Endothelial cell of umbilical vein (primary cell): ENCODE measurements around the gene NDUFS1. TPM values are rescaled to one million over a fixed set of nuclear protein-coding genes. Genes with fewer than 3 reads are reported as not detected.

Source experiments
- BruUV-seq: library from RNA; stranded (reverse); fragments of 400-500 nt; replicated peaks from 2 replicates; lab custom pipeline; 2021; lab: Mats Ljungman, UMichigan
- CTCF ChIA-PET: fragments of 300-600, 350-600 bp; sonication (Branson Sonifier 250); formaldehyde crosslinking; loops from one replicate; lab custom pipeline; 2021; ENCODE audit warnings: antibody characterized with exemption, inconsistent platforms; lab: Charles Lee
- POLR2A ChIA-PET: fragments of 300-600, 350-600 bp; sonication (Branson Sonifier 250); formaldehyde crosslinking; loops from one replicate; lab custom pipeline; 2021; ENCODE audit warnings: antibody characterized with exemption, inconsistent platforms; lab: Charles Lee
- DNase-seq: peaks from one replicate; pipeline ENCODE4 v3.0.0-alpha.2; 2011; ENCODE audit warnings: low read depth, low spot score
- FAIRE-seq: peaks from 2 replicates; lab custom pipeline; 2011; peaks lifted over from hg19 to GRCh38; lab: Jason Lieb, UNC
- H2AFZ ChIP-seq: 2 replicates; pipeline ENCODE4 v1.6.0; 2012; ENCODE audit warnings: low read depth, low read length, control low read depth, inconsistent platforms
- H3K27ac ChIP-seq: 2 replicates; pipeline ENCODE4 v1.5.1; 2011; ENCODE audit warnings: low read depth, mild to moderate bottlenecking, control low read depth, low read length, moderate library complexity; ENCODE audit not compliant: insufficient read depth
- H3K27me3 ChIP-seq, 2 experiments: 2 replicates each; pipeline versions ENCODE4 v1.6.0 to v1.6.1; 2011; ENCODE audit warnings: low read length in 2 of 2, mixed read lengths in 1 of 2; ENCODE audit not compliant: control insufficient read depth in 2 of 2, insufficient read depth in 2 of 2
- H3K36me3 ChIP-seq, 2 experiments: 2 replicates in 1 of 2; 3 replicates in 1 of 2; pipeline ENCODE4 v1.5.1; 2011; ENCODE audit warnings: low read length in 2 of 2, mild to moderate bottlenecking in 1 of 2, moderate library complexity in 1 of 2; ENCODE audit not compliant: control insufficient read depth in 2 of 2, insufficient read depth in 2 of 2; ENCODE audit errors: extremely low read depth in 1 of 2
- H3K4me1 ChIP-seq: 3 replicates; pipeline ENCODE4 v1.5.1; 2011; ENCODE audit warnings: mild to moderate bottlenecking, low read length; ENCODE audit not compliant: control insufficient read depth, insufficient read depth; ENCODE audit errors: extremely low read depth
- H3K4me2 ChIP-seq: 2 replicates; pipeline ENCODE4 v1.6.1; 2011; ENCODE audit warnings: low read length, control low read depth, mixed read lengths; ENCODE audit not compliant: insufficient read depth
- H3K4me3 ChIP-seq, 3 experiments: fragments of 200-600 bp in 1 of 3; sonication (generic), shearing (Covaris generic) in 1 of 3; replicated peaks in 1 of 3; 2 replicates each; pipeline ENCODE4 v1.5.1; 2011 to 2016; ENCODE audit warnings: control low read depth in 3 of 3, low read length in 3 of 3, mild to moderate bottlenecking in 2 of 3, inconsistent platforms in 1 of 3, low read depth in 1 of 3, moderate library complexity in 1 of 3; ENCODE audit not compliant: insufficient read depth in 1 of 3
- H3K79me2 ChIP-seq: 2 replicates; pipeline ENCODE4 v1.6.0; 2012; ENCODE audit warnings: low read length, inconsistent platforms; ENCODE audit not compliant: control insufficient read depth, insufficient read depth
- H3K9ac ChIP-seq: replicated peaks from 2 replicates; pipeline ENCODE3; 2011; ENCODE audit warnings: low read length, control low read depth; ENCODE audit not compliant: insufficient read depth; ENCODE audit errors: extremely low read depth
- H3K9me1 ChIP-seq: replicated peaks from 3 replicates; pipeline ENCODE4 v1.6.0; 2011; ENCODE audit warnings: mild to moderate bottlenecking, low read length; ENCODE audit not compliant: control insufficient read depth, insufficient read depth; ENCODE audit errors: extremely low read depth
- H3K9me3 ChIP-seq: replicated peaks from 2 replicates; pipeline ENCODE4 v1.5.1; 2012; ENCODE audit warnings: low read length, inconsistent platforms; ENCODE audit not compliant: control insufficient read depth, insufficient read depth
- H4K20me1 ChIP-seq: replicated peaks from 2 replicates; pipeline ENCODE3; 2011; ENCODE audit warnings: mild to moderate bottlenecking, low read length; ENCODE audit not compliant: control insufficient read depth, insufficient read depth; ENCODE audit errors: extremely low read depth
- CTCF ChIP-seq, 2 donors: IDR thresholded peaks; 1 replicate in 1 of 2; 2 replicates in 1 of 2; pipeline ENCODE4 v1.5.1; 2011; ENCODE audit warnings: low read length in 2 of 2, mild to moderate bottlenecking in 2 of 2, moderate library complexity in 2 of 2, control low read depth in 1 of 2, inconsistent platforms in 1 of 2, low read depth in 1 of 2; ENCODE audit not compliant: insufficient read depth in 1 of 2; ENCODE audit errors: extremely low read depth in 1 of 2
- EZH2 ChIP-seq: IDR thresholded peaks from 2 replicates; pipeline ENCODE4 v1.6.1; 2012; ENCODE audit warnings: borderline replicate concordance, low read depth, mild to moderate bottlenecking, moderate library complexity, low read length, inconsistent platforms; ENCODE audit not compliant: severe bottlenecking
- FOS ChIP-seq: IDR thresholded peaks from 2 replicates; pipeline ENCODE4 v1.6.1; 2011; ENCODE audit warnings: mild to moderate bottlenecking, low read length, moderate library complexity, borderline replicate concordance; ENCODE audit not compliant: insufficient read depth
- GATA2 ChIP-seq: IDR thresholded peaks from 2 replicates; pipeline ENCODE4 v1.7.0; 2011; ENCODE audit warnings: low read depth, mild to moderate bottlenecking, moderate library complexity, mixed read lengths, low read length; ENCODE audit not compliant: insufficient read length, insufficient read depth
- JUN ChIP-seq: IDR thresholded peaks from 2 replicates; pipeline ENCODE4 v1.6.1; 2011; ENCODE audit warnings: borderline replicate concordance, low read depth; ENCODE audit not compliant: insufficient read length, insufficient read depth
- MAX ChIP-seq: IDR thresholded peaks from 2 replicates; pipeline ENCODE4 v1.6.1; 2011; ENCODE audit not compliant: insufficient read depth, insufficient read length
- MYC ChIP-seq: IDR thresholded peaks from one replicate; pipeline ENCODE4 v1.6.1; 2011; ENCODE audit warnings: mild to moderate bottlenecking, low read depth, low read length
- POLR2A ChIP-seq: IDR thresholded peaks from 2 replicates; pipeline ENCODE4 v1.6.1; 2012; ENCODE audit warnings: low read depth, mild to moderate bottlenecking, control low read depth, low read length
- POLR2AphosphoS5 ChIP-seq: IDR thresholded peaks from 2 replicates; pipeline ENCODE4 v1.6.1; 2012; ENCODE audit warnings: low read depth, mild to moderate bottlenecking, control low read depth, low read length, moderate library complexity; ENCODE audit not compliant: insufficient read depth
- dilution Hi-C: fragments of 300-500 bp; cut with MboI; formaldehyde crosslinking; loops from one replicate; pipeline ENCODE4 v1.15.0; 2019; ENCODE audit warnings: low sequenced_read_pairs; ENCODE audit not compliant: extremely low pct_ligation_motif_present
- intact Hi-C: fragments of 100-400 bp; cut with micrococcal nuclease; formaldehyde crosslinking; loops from one replicate; pipeline ENCODE4 v1.10.0; 2022
- polyA plus RNA-seq, 4 experiments: library from polyadenylated mRNA; depleted of rRNA in 3 of 4; stranded (reverse) in 3 of 4; unstranded in 1 of 4; fragments of >200 nt; gene quantifications; 2 replicates each; pipeline versions ENCODE4 v1.2.1 to v1.2.3, GENCODE V29; 2011 to 2012; ENCODE audit warnings: missing spikeins in 1 of 4
- total RNA-seq: library from RNA; stranded (reverse); gene quantifications from 2 replicates; pipeline ENCODE4 v1.2.3, GENCODE V29; 2021

The NDUFS1 gene
- total and polyA plus RNA-seq, 2 donors (not counting 3 experiments of a cell fraction or from before 2014, with no cell fraction given) = 49.8 to 93.2 TPM

- H3K27ac ChIP-seq = no peak overlapping the region
- H3K27me3 ChIP-seq = no peaks in the 10 kb centered on the region
- dilution Hi-C loops (no loop called here), intact Hi-C loops (no loop called here)
- H3K4me1 ChIP-seq = no peaks in the 10 kb centered on the region
- no peak overlapping the region for H3K9ac ChIP-seq
- H3K79me2 ChIP-seq = no peaks in the 10 kb centered on the region
- ChIA-PET CTCF (no interaction called here), POLR2A (no interaction called here)
- no peaks in the 10 kb centered on the region for H3K9me1 ChIP-seq
- TF ChIP-seq GATA2 = no peak
- TF ChIP-seq JUN = no peak
- no peak for TF ChIP-seq POLR2AphosphoS5
- no peak for TF ChIP-seq POLR2A
- no peak for TF ChIP-seq MAX
- no peak for TF ChIP-seq CTCF (IDR thresholded peaks at IDR 0.05; ENCODE audit: extremely low read depth in 1 of 2, insufficient read depth in 1 of 2, low read depth in 1 of 2, low read length in 2 of 2)
- no peak for TF ChIP-seq EZH2
- no peak for TF ChIP-seq FOS
- TF ChIP-seq MYC = no peak
- no peak overlapping the region for H2AFZ ChIP-seq
- no peaks in the 10 kb centered on the region for H4K20me1 ChIP-seq
- no peaks in the 10 kb centered on the region for H3K36me3 ChIP-seq
- H3K4me3 ChIP-seq = no peak overlapping the region
- no TSS peak for BruUV-seq
- FAIRE-seq (no peak), DNase-seq (no peak)
- H3K9me3 ChIP-seq = no peaks in the 10 kb centered on the region
- H3K4me2 ChIP-seq = no peak overlapping the region
Observed at GRCh38 chr2:206112108-206112507, 47.1 kb downstream of the NDUFS1 start.
